Stimulated activated memory B cell treated with anti-CD40 and anti-IgM and Interleukin-4, amounts not matched to agents 10 μg/mL and 1 μg/mL and 100 μg/mL, for 72 hours (primary cell): ENCODE measurements around the gene KCND3.

Source experiments
- ATAC-seq: fragments of 150-1000 bp; cut with Tn5 transposase; 2 replicates; pipeline ENCODE4 v1.10.0; 2021
- H3K27ac Mint-ChIP-seq: one replicate; pipeline ENCODE4 v1.8.0; 2022; ENCODE audit warnings: mild to moderate bottlenecking, mixed read lengths
- H3K27me3 Mint-ChIP-seq: one replicate; pipeline ENCODE4 v1.8.0; 2022; ENCODE audit warnings: mixed read lengths
- H3K36me3 Mint-ChIP-seq: one replicate; pipeline ENCODE4 v1.8.0; 2022; ENCODE audit warnings: mixed read lengths
- H3K4me1 Mint-ChIP-seq: one replicate; pipeline ENCODE4 v1.8.0; 2022; ENCODE audit warnings: mixed read lengths
- H3K4me3 Mint-ChIP-seq: one replicate; pipeline ENCODE4 v1.8.0; 2022; ENCODE audit warnings: mild to moderate bottlenecking, moderate library complexity, mixed read lengths
- H3K9me3 Mint-ChIP-seq: one replicate; pipeline ENCODE4 v1.8.0; 2022; ENCODE audit warnings: mixed read lengths

KCND3 gene

DNA sequence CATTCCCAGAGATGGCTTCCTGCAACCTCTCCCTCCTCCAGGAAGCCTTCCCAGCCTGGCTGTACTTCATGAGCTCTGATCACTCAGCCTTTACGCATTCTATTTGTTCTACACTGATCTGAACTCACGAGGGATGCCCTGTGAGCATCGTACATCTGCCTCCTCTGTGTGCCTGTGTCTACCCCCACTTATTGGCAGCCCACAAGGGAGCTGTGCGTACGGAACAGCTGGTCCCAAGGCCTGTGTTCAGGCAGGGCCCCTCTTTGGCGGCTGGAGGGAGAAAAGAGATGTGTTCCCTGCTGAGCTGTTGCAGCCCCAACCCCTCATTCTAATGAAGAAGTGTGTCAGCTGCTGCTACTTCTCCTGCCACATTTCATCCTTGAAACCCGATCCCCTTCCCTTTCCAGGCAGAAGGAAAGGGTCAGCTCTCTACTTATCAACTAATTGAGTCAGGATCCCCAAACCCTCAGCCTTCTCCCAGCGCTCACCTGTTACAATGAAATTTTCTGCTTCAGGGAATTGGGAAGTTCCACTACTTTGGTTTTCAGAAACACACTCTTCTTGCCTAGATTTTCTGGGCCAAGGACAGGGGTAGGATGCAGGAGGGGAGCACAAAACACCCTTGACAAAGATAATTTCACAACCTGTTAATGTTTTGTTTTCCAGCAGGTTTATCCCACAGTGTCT, 253.5 kb downstream of the KCND3 start:
- Mint-ChIP-seq H3K9me3 (no peaks in the 10 kb centered on the region), H3K27me3 (peaks cover 16% of the 10 kb centered on the region), H3K4me3 (no peak overlapping the region), H3K27ac (no peak overlapping the region), H3K36me3 (no peaks in the 10 kb centered on the region), H3K4me1 (peaks cover 37% of the 10 kb centered on the region)
- ATAC-seq: no peak

DNA sequence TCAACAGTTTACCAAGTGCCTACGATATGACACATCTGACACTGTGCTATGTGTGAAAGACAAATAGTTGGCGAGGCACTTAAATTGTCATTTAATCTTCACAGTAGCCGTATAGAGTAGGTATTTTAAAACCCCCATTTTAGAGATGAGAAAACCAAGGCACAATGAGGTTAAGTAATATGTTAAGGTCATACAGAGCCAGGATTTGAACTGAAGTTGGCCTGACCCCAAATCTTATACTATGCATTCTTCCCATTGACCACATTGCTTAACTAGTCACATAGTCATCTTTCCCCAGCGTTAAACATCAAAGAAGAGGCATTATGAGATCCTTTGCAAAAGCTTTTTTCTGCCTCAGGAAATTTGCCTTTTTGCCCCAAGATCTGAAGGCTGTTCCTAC, 254.1 kb downstream of the KCND3 start:
- peaks cover 9% of the 10 kb centered on the region for H3K27me3 Mint-ChIP-seq
- peaks cover 31% of the 10 kb centered on the region for H3K4me1 Mint-ChIP-seq
- no peak overlapping the region for H3K4me3 Mint-ChIP-seq
- no peaks in the 10 kb centered on the region for H3K36me3 Mint-ChIP-seq
- ATAC-seq: no peak
- no peak overlapping the region for H3K27ac Mint-ChIP-seq
- H3K9me3 Mint-ChIP-seq: no peaks in the 10 kb centered on the region

DNA sequence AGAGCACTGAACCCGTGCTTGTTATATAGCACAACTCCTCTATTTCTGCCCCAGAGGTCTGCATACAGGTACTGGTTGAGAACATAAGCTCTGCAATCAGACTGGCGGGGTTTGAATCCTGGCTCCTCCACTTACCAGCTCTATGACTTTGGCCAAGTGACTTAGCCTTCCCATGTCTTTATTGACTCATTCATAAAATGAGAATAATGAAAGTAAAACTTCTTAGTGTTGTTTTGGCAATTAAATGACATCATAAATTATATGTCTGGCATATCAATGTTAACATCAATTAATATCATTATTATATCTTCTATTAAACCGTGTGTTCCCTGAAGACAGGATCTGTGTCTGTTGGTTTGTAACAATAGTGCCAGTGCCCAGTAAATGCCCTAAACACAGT, 254.6 kb downstream of the KCND3 start:
- H3K27ac Mint-ChIP-seq: no peak overlapping the region
- no peak for ATAC-seq
- H3K4me1 Mint-ChIP-seq: peaks cover 26% of the 10 kb centered on the region
- no peaks in the 10 kb centered on the region for H3K9me3 Mint-ChIP-seq
- peaks cover 5% of the 10 kb centered on the region for H3K27me3 Mint-ChIP-seq
- H3K36me3 Mint-ChIP-seq: no peaks in the 10 kb centered on the region
- H3K4me3 Mint-ChIP-seq: no peak overlapping the region

DNA sequence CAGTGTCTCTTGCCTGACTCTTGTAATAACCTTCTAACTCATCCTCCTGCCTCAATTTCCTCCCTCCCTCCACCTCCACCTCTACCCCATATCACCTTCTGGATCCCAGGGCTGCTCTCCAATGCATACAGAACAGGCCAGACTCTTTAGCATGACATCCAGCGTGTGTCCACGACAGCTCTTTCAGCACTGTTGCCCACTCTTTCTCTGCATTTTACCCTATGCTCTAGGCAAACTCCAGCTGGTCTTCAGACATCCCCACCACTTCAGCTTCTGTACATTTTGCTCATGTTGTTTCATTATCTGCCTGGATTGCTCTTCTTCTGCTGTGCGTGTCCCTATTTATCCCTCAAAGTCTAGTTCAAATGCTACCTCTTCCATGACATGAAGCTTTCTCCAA, 255.0 kb downstream of the KCND3 start:
- H3K9me3 Mint-ChIP-seq: no peaks in the 10 kb centered on the region
- H3K27me3 Mint-ChIP-seq: peaks cover under 1% of the 10 kb centered on the region
- H3K27ac Mint-ChIP-seq: no peak overlapping the region
- no peak overlapping the region for H3K4me3 Mint-ChIP-seq
- peaks cover 22% of the 10 kb centered on the region for H3K4me1 Mint-ChIP-seq
- no peak for ATAC-seq
- no peaks in the 10 kb centered on the region for H3K36me3 Mint-ChIP-seq

DNA sequence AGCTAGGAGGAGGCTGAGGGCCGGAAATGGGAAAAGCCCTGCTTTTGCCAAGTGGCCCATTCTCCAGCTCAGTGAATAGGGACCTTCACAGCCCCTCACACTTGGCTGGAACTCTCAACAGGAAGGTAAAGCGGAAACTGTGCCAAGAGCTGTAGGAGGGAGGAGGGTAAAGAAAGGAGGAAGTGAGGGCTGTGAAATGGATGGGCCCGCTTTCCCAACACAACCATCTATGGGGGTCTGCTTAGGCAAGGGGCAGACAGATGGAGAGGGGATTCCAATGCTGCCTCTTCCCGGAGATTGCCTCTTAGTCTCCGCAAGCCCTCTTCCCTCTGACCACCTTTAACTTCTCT, 255.5 kb downstream of the KCND3 start:
- H3K27ac Mint-ChIP-seq: no peak overlapping the region
- peaks cover 21% of the 10 kb centered on the region for H3K4me1 Mint-ChIP-seq
- no peaks in the 10 kb centered on the region for H3K36me3 Mint-ChIP-seq
- no peak overlapping the region for H3K4me3 Mint-ChIP-seq
- H3K27me3 Mint-ChIP-seq: no peaks in the 10 kb centered on the region
- H3K9me3 Mint-ChIP-seq: no peaks in the 10 kb centered on the region
- ATAC-seq: no peak

DNA sequence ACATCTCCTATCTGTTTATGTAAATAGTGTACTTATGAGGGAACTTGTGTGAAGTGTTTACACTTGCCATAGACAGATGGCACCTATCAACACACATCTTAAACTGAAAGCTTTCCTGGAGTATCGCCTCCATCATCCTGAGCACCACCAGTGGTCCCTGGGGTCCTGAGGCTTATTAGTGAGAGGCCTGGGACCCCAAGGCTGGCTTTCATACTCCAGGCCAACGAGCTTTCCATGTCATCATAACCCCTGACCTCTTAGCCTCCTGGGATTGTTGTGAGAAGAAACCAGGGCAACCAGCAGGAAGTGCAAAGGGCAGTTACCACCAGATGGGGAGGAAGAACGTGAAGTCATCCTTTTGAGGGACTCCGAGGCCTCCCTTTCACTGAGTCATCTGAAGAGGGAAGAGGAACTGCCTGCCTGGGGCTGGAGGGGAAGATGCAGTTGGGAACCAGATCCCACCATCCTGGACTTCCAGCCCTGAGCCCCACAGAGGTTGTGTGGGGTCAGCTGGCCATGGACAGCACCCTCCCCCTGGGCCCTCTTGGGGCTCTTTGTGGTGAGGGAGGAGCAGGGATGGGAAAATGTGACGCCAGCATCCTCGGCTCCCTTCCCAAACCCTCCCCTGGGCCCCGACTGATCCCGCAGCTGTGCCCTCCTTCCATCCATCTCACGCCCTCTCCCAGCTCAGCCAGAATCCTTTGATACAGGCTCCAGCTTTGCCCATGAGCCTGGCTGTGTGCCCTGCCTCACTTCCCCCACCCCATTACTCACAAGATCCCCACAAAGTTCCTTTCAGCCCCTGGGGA, 256.1 kb downstream of the KCND3 start:
- H3K4me1 Mint-ChIP-seq: peaks cover 15% of the 10 kb centered on the region
- no peaks in the 10 kb centered on the region for H3K9me3 Mint-ChIP-seq
- H3K27ac Mint-ChIP-seq: no peak overlapping the region
- no peaks in the 10 kb centered on the region for H3K36me3 Mint-ChIP-seq
- H3K4me3 Mint-ChIP-seq: no peak overlapping the region
- no peak for ATAC-seq
- H3K27me3 Mint-ChIP-seq: no peaks in the 10 kb centered on the region

DNA sequence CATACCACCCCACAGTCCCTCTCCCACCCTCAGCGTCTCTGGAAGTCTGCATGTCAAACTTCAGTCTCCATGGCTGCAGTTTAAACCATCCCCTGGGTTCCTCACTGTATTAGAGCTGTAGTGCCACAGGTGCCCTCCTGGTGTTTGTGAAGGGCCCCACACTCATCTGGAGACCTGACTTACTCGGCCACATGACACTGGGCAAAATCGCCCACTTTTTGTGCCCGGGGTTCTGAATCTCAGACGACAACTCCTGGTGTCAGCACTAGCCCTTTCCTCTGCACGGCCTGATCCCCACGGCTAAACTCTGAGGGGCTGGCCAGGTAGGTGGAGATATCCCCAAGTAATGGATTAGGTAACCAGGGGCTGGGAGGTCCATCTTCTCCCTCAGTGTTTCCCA, 256.8 kb downstream of the KCND3 start:
- Mint-ChIP-seq H3K4me3 (no peak overlapping the region), H3K27me3 (no peaks in the 10 kb centered on the region), H3K36me3 (no peaks in the 10 kb centered on the region), H3K27ac (no peak overlapping the region), H3K9me3 (no peaks in the 10 kb centered on the region), H3K4me1 (peaks cover 9% of the 10 kb centered on the region)
- ATAC-seq: peak; percentile 36

DNA sequence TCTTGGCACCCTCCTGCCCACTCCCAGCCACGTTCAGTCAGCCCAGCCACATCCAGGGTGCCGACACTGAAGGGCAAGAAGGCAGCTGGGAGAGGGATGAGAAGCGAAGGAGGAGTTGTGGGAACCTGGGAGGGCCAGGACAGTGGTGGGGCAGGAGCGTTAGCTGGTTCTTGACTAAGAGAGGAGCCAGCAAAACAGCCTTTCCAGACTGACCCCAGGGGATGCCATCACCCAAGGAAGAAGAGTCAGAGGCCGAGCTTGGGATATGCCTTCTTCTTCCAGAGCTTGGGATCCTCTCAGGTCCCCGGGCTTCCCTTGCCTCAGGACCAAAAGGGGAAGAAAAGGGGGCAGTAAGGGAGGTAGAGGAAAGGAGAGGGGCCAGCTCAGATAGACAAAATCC, 257.5 kb downstream of the KCND3 start:
- Mint-ChIP-seq H3K27me3 (no peaks in the 10 kb centered on the region), H3K9me3 (no peaks in the 10 kb centered on the region), H3K4me3 (no peak overlapping the region), H3K27ac (no peak overlapping the region), H3K4me1 (peaks cover 5% of the 10 kb centered on the region), H3K36me3 (no peaks in the 10 kb centered on the region)
- no peak for ATAC-seq

DNA sequence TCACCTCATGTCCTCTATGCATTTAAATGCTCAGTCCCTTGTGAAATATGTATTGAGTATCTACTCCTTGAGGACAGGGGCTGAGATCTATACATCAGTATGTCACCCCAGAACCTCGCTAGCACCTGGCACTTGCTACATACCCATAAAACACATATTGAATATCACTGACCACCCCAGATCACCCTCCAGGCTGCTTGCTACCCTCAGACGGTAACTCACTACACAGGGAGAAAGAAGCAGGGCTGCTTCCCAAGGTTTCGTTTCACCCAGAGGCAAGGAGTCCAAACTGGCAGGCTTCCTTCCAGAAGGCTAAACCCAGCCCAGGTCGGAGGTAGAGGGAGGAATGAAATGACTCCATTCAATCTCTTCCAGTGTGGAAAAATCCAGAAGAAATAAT, 258.8 kb downstream of the KCND3 start:
- Mint-ChIP-seq H3K4me1 (peaks cover 5% of the 10 kb centered on the region), H3K27ac (no peak overlapping the region), H3K4me3 (no peak overlapping the region), H3K9me3 (no peaks in the 10 kb centered on the region), H3K27me3 (no peaks in the 10 kb centered on the region), H3K36me3 (no peaks in the 10 kb centered on the region)
- ATAC-seq: no peak

DNA sequence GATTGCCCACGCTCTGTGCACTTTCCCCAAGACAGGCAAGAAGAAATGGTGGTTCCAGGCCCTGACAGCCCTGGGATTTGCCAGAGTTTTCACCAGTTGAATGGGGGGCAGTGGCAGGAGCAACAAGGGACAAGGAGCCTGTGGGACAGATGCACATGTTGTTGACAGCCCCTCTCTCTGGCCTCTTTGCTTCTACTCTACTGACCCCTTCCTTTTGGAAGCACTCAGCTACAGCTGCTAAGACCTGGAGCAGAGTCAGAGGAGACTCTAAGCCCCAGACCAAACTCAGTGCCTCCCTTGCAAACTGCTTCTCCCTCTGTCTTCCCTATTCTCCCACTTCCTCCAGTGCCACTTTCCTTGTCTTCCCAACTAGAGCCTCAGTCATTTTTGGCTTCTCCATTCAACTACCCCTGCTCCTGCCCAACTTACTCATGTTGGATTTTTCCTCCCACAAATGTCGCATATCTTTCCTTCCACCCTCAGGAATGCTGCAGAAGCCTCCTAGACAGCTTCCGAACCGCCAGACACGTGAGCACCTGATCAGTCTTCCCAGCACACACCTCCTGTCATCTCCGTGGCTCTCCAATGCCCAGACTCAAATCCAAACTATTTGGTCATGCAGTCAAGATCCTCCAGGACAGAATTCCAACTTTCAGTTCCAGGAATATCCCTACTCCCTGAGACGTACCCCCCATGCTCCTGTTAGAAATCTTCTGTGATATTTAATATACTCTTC, 259.4 kb downstream of the KCND3 start:
- no peak overlapping the region for H3K4me3 Mint-ChIP-seq
- H3K27me3 Mint-ChIP-seq: no peaks in the 10 kb centered on the region
- H3K4me1 Mint-ChIP-seq: peaks cover 5% of the 10 kb centered on the region
- H3K9me3 Mint-ChIP-seq: no peaks in the 10 kb centered on the region
- ATAC-seq: no peak
- H3K36me3 Mint-ChIP-seq: no peaks in the 10 kb centered on the region
- no peak overlapping the region for H3K27ac Mint-ChIP-seq

DNA sequence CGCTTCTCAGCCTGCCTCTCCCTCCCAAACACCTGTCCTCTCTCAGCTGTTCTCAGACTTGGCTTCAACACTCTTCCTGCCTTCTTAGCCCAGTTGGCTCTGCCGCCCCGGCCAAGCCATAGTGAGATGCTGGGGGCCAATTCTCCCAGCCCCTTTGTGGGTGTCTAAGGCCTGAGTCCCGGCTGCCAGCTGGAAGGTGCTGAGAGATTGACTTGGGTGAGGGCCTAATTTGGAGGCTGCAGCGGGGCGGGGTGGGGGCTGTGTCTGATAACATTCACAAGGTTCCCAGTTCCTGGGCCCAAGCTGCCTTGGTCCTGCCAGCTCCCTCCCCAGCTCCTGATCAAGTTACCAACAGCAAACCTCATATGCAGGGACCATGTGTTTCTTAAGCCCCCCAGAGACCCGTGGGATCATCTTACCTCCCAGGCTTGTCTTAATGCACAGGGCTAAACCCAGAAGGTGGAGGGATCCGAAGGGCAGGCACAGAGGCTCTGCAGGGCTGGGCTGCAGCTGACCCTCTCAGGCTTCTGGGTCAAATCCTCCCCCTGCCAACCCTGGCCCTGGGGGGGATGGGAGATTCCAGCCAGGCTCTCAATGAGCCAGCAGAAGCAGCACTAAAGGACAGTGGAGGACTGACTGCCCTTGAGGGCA, 260.1 kb downstream of the KCND3 start:
- Mint-ChIP-seq H3K9me3 (no peaks in the 10 kb centered on the region), H3K4me1 (peaks cover 5% of the 10 kb centered on the region), H3K36me3 (no peaks in the 10 kb centered on the region), H3K27ac (no peak overlapping the region), H3K27me3 (no peaks in the 10 kb centered on the region), H3K4me3 (no peak overlapping the region)
- ATAC-seq: no peak

DNA sequence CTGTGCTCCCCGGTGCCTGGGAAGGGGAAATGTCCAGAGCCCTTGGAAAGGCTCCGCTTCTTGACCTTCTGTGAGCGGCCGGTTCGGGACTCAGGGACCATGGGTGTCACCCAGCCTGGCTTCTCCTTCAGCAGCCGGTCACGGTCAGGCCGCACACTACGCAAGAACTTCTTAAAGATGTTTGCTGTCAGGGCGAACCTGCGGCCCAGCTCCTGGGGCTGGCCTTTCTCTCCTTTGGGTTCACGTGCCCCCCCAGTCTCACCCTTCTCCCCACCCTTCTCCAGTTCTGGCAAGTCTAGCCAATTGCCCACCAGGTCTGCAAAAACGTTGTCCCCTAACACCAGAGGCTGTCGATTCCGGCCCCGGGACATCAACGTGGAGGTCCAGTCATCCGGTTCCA, 262.4 kb downstream of the KCND3 start:
- Mint-ChIP-seq H3K27ac (no peak overlapping the region), H3K9me3 (no peaks in the 10 kb centered on the region), H3K4me1 (peaks cover 13% of the 10 kb centered on the region), H3K4me3 (no peak overlapping the region), H3K36me3 (no peaks in the 10 kb centered on the region), H3K27me3 (no peaks in the 10 kb centered on the region)
- no peak for ATAC-seq

DNA sequence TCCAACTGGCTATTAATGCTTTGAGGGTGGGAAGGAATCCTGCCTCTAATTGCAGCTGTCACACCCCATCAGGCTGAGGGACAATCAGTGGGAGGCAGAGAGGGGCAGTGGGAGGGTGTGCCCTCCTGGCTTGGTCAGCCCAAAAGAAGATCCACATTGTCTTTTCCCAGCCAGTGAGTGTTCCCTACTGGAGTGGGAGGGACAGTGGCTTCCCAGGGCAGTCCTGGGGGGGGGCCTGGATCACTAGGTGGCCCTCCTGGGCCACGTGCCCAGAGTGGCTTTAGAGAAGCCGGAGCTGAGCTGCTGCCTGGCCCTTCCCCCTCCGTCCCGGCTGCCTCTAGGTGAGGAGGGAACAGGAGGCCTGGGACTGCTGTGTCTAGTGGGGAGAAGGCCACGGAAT, 264.3 kb downstream of the KCND3 start:
- Mint-ChIP-seq H3K36me3 (no peaks in the 10 kb centered on the region), H3K4me1 (peaks cover 18% of the 10 kb centered on the region), H3K27ac (no peak overlapping the region), H3K9me3 (no peaks in the 10 kb centered on the region), H3K27me3 (no peaks in the 10 kb centered on the region), H3K4me3 (no peak overlapping the region)
- no peak for ATAC-seq

DNA sequence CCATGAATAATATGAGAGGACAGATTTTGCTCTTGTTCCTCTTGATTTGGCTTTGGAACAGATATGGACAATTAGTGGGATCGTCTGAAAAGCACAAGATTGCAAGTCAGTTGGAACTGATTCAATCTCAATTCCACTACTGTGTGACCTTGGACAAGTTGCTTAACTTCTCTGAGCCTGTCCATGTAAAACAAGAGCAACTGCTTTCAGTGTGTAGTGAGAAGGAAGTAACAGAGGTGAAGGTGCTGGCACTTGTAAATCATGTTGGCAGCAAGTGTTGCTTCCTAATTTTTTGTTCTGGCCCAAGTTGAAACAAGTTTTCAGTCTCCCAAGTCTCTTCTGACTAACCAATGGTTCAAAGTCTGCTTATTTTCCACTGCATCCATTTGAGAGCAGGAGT, 265.6 kb downstream of the KCND3 start:
- Mint-ChIP-seq H3K27me3 (no peaks in the 10 kb centered on the region), H3K27ac (peak overlapping the region; percentile 1), H3K4me3 (no peak overlapping the region), H3K36me3 (no peaks in the 10 kb centered on the region), H3K4me1 (peaks cover 18% of the 10 kb centered on the region), H3K9me3 (no peaks in the 10 kb centered on the region)
- no peak for ATAC-seq

DNA sequence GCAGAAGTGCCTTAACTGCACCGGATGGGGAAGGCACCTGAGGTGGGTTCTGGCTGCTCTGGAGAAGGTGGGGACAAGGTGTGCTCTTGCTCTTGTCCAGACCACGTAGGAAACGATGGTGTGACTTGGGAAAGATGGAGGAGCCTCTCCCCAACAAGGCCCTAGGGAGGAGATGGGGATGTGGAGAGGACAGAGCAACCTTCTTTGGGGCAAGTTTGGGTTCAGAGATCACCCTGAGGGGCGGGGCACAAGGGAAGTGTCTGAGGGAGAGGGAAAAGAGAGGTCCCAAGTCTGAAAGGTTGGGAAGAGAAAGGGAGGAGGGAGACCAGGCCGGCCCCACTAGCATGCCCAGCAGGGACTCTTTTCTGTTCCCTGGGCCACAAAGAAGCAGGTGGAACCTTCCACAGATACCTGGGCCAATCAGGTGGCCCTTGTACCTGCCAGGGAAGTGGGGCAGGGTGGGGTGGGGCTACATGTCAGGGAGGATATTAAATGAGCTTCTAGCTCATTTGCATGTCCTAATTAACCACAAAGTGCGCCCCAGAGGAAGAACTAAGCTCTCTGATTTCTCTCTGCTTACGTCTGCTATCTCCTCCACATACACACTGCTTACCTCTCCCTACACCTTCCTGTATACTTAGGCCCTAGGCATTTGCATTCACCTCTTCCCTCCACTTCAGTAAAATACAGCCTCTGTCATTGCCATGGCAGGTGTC, 266.2 kb downstream of the KCND3 start:
- no peak overlapping the region for H3K4me3 Mint-ChIP-seq
- H3K4me1 Mint-ChIP-seq: peaks cover 18% of the 10 kb centered on the region
- peak overlapping the region; percentile 1 for H3K27ac Mint-ChIP-seq
- H3K9me3 Mint-ChIP-seq: no peaks in the 10 kb centered on the region
- no peaks in the 10 kb centered on the region for H3K36me3 Mint-ChIP-seq
- ATAC-seq: peak; percentile 76
- H3K27me3 Mint-ChIP-seq: no peaks in the 10 kb centered on the region
